GM20000 (cell line): ENCODE data around the gene PRADC1.

Source experiments
- DNase-seq: peaks from one replicate; pipeline ENCODE4 v3.0.0; 2012; ENCODE audit warnings: low spot score
- TF ChIP-seq, protein P1 (sequence below): IDR thresholded peaks from 2 replicates; pipeline ENCODE4 v1.5.1; 2012; ENCODE audit warnings: mild to moderate bottlenecking, control low read depth; ENCODE audit errors: extremely low read depth, missing control alignments

The PRADC1 gene

DNA sequence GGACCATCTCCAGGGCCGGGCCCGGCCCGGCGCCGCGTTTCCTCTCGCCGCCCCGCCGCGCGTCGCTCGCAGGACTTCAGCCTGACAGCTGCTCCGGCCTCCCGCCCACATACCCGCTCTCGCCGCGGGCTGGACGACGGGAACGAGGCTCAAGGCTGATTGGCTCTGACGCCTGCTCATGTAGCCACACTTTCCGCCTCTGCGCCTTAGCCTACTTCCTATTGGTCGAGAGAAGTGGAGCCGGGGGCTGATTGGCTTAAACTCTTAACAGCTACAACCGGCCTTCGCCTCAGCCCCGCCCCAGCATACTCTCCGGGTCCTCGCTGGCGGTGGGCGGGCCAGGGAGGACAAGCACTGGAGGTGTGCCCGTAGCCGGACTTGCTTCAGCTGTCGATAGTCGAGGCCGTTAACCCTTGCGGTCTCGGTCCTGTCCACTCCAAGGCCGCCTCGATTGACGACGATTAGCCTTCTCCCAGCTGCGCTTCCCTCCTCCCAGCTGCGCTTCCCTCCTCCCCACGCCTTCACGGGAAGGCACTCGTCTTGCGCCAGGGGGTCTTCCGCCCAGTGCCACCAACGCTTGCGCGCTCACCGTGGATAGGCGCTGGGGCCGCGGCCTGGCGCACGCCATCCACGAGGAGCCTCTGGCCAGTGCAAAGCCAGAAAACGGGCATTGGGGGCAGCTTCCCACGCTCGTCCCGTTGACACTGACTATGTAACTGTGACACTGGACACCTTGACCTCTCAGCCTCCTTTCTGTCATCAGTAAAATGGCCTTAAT, at the start of gene PRADC1:
PRADC1 (minus strand) TSS at position 86 of the 778 bp plus-strand sequence; CDS start at position 7, 79 bp downstream.
- TF ChIP-seq, protein P1, sequence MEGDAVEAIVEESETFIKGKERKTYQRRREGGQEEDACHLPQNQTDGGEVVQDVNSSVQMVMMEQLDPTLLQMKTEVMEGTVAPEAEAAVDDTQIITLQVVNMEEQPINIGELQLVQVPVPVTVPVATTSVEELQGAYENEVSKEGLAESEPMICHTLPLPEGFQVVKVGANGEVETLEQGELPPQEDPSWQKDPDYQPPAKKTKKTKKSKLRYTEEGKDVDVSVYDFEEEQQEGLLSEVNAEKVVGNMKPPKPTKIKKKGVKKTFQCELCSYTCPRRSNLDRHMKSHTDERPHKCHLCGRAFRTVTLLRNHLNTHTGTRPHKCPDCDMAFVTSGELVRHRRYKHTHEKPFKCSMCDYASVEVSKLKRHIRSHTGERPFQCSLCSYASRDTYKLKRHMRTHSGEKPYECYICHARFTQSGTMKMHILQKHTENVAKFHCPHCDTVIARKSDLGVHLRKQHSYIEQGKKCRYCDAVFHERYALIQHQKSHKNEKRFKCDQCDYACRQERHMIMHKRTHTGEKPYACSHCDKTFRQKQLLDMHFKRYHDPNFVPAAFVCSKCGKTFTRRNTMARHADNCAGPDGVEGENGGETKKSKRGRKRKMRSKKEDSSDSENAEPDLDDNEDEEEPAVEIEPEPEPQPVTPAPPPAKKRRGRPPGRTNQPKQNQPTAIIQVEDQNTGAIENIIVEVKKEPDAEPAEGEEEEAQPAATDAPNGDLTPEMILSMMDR: no peak
- DNase-seq: peak; percentile 98

DNA sequence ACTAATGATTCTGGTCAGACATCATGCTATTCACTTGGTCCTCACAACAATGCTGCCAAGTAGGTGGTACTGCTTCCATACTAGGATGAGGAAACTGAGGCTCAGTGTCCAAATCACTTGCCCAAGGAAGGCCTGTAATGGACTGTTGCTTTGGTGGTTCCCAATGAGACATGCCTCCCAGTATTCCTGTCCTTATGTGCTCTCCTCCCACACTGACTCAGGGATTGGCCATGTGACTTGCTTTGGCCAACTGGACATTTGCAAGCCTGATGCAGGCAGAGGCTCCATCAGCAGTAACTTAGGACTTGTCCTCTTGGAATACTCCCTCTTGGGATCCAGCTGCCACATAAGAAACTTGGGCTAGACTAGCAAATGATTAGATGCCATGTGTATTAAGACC, 48.2 kb upstream of the PRADC1 start:
- DNase-seq: no peak
- TF ChIP-seq, protein P1: no peak

DNA sequence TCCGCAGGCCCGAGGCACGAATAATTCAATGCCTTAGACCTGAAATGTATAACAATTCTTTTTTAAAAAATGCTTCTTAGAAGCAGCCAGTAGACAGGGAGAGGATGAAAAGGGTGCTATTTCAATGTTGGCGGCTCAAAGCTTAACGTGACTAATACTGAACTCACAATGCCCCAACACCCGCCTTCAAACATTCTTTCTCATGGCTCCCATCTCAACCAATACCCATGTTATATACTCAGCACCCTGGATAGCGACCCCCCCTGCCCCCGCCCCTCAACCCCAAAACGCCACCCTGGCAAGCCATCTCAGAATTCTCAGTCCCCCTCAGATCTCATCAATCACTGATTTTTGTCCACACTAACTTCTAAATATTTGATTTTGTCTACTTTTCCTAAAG, 46.8 kb upstream of the PRADC1 start:
- TF ChIP-seq, protein P1: no peak
- no peak for DNase-seq

DNA sequence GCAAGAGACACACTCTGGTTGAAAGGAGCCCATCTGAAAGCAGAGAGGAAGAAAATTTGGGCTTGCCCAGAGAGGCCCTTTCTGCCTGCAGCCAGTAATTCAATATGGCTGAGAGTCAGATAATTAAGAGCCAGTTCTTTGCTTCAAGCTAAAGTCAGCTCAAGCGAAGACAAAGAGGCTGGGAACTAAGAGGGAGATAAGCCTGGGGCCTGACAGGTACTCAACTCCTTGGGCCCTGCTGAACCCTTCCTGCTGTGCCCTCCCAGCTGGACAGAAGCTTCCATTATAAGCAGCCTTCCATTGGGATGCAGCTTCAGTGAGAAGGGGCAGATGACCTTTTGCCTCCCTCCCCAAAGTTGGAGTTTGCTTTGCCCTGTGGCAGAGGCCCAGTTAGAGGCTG, 39.2 kb upstream of the PRADC1 start:
- DNase-seq: no peak
- TF ChIP-seq, protein P1: no peak

DNA sequence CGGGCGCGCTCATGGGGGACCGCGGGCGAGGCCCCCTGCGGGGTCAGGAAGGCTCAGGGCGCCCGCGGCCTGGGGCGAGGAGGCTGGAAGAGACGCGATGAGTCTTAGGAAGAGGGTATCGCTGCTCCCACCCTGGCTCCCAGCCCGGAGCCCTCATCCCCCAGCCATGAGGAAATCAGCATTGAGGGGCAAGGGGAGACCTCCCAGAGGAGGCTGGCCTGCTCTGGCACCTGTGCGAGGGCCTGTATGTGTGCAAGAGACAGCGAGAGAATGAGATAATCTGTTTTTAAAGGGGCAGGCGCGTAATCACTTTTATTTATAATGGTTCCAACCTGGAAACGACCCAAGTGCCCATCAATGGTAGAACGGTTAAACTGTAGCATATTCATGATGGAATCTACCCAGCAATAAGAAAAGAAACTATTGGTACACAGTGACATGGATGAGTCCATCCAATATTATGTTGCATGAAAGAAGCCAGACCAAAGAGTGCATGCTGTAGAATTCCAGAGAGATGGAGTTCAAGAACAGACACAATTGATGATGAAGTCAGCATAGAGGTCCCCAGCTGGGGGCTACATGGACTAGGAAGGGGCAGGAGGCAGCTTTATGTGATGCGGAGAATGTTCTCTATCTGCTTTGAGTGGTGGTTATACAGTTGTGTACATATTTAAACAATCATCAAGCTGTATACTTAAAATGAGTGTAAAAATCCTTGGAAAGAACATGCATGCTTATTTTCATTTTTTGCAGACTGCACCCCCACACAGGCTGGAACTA, 36.8 kb upstream of the PRADC1 start:
- TF ChIP-seq, protein P1: no peak
- DNase-seq: no peak

DNA sequence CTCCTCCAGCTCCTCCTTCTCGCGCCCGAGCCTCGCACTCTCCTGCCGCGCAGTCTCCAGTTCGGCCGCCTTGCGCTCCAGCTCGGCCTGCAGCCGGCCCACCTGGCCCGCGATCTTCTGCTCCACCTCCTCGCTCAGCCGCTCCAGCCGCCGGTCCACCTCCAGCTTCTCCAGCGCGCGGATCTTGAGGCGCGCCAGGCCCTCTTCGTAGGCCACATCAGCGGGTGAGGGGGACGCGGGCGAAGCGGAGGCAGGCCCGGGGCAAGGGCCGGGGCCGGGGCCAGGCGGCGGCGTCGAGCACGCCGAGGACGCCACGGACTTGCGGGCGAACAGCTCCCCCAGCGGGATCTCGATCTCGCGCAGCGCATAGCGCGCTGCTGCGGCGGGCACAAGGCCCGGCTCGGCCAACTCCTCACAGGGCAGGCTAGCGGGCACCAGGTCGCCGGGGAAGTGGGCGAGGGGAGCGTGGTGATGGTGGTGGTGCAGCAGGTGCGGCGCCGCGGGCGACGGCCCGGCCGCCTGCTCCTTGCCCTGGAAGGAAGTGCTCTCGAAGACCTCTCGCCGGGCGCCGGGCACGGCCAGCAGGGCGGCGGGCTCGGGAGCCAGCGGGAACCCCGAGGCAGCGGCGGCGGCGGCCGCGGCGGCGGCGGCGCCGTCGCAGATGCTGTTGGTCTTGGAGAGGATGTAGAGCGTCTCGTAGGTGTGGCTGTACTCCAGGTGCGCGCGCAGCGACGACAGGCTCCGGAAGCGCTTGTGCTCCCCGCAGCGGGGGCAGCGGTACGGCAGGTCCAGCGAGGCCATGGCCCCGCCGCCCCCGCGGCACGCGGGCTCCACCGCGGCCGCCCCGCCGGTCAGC, 36.0 kb upstream of the PRADC1 start:
- peak; percentile 98 for DNase-seq
- TF ChIP-seq, protein P1: no peak
